Measurements from ENCODE around the gene IGF2BP3.

GRCh38 chr7:23358152-23358674 lies 112.1 kb downstream of the IGF2BP3 start:
- TF ChIP-seq USF1 (IDR thresholded peaks at IDR 0.05; ENCODE audit: borderline replicate concordance, extremely low read length, insufficient read depth, low read depth, low read length) (no peak), USF2 (IDR thresholded peaks at IDR 0.05; ENCODE audit: borderline replicate concordance, low read depth, low read length) (no peak), BACH1 (IDR thresholded peaks at IDR 0.05; ENCODE audit: borderline replicate concordance) (no peak), ZBED1 (IDR thresholded peaks at IDR 0.05; ENCODE audit: borderline replicate concordance) (no peak), BRCA1 (IDR thresholded peaks at IDR 0.05; ENCODE audit: low read depth, low read length) (no peak), EZH2 (IDR thresholded peaks at IDR 0.05; ENCODE audit: borderline replicate concordance, control insufficient read depth, low read depth, low read length) (no peak), TBL1XR1 (IDR thresholded peaks at IDR 0.05; ENCODE audit: low read depth, low read length) (no peak), IKZF1 (conservative IDR thresholded peaks at IDR 0.05) (no peak), ZZZ3 (IDR thresholded peaks at IDR 0.05; ENCODE audit: control insufficient read depth, insufficient read length, low read depth) (no peak), SMARCA5 (IDR thresholded peaks at IDR 0.05) (no peak)
- TF ChIP-seq, protein P1, sequence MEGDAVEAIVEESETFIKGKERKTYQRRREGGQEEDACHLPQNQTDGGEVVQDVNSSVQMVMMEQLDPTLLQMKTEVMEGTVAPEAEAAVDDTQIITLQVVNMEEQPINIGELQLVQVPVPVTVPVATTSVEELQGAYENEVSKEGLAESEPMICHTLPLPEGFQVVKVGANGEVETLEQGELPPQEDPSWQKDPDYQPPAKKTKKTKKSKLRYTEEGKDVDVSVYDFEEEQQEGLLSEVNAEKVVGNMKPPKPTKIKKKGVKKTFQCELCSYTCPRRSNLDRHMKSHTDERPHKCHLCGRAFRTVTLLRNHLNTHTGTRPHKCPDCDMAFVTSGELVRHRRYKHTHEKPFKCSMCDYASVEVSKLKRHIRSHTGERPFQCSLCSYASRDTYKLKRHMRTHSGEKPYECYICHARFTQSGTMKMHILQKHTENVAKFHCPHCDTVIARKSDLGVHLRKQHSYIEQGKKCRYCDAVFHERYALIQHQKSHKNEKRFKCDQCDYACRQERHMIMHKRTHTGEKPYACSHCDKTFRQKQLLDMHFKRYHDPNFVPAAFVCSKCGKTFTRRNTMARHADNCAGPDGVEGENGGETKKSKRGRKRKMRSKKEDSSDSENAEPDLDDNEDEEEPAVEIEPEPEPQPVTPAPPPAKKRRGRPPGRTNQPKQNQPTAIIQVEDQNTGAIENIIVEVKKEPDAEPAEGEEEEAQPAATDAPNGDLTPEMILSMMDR (IDR thresholded peaks at IDR 0.05 in 2 of 3, conservative IDR thresholded peaks at IDR 0.05 in 1 of 3; ENCODE audit: control insufficient read depth in 2 of 3, extremely low read depth in 1 of 3, insufficient read depth in 1 of 3, low read depth in 3 of 3, low read length in 3 of 3), result no peak
- TF ChIP-seq, protein P2, sequence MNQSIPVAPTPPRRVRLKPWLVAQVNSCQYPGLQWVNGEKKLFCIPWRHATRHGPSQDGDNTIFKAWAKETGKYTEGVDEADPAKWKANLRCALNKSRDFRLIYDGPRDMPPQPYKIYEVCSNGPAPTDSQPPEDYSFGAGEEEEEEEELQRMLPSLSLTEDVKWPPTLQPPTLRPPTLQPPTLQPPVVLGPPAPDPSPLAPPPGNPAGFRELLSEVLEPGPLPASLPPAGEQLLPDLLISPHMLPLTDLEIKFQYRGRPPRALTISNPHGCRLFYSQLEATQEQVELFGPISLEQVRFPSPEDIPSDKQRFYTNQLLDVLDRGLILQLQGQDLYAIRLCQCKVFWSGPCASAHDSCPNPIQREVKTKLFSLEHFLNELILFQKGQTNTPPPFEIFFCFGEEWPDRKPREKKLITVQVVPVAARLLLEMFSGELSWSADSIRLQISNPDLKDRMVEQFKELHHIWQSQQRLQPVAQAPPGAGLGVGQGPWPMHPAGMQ (IDR thresholded peaks at IDR 0.05; ENCODE audit: borderline replicate concordance), result no peak
- TF ChIP-seq, protein P3, sequence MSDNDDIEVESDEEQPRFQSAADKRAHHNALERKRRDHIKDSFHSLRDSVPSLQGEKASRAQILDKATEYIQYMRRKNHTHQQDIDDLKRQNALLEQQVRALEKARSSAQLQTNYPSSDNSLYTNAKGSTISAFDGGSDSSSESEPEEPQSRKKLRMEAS (IDR thresholded peaks at IDR 0.05; ENCODE audit: low read depth, low read length), result no peak

Measured in GM12878 (cell line).